ENCODE data around the gene MKNK2.
"Not testable (repeated sequence)": the region's sequence is repeated elsewhere in the genome, so short reads cannot be mapped to it uniquely, and the experiment has no call there.

MKNK2 gene

DNA sequence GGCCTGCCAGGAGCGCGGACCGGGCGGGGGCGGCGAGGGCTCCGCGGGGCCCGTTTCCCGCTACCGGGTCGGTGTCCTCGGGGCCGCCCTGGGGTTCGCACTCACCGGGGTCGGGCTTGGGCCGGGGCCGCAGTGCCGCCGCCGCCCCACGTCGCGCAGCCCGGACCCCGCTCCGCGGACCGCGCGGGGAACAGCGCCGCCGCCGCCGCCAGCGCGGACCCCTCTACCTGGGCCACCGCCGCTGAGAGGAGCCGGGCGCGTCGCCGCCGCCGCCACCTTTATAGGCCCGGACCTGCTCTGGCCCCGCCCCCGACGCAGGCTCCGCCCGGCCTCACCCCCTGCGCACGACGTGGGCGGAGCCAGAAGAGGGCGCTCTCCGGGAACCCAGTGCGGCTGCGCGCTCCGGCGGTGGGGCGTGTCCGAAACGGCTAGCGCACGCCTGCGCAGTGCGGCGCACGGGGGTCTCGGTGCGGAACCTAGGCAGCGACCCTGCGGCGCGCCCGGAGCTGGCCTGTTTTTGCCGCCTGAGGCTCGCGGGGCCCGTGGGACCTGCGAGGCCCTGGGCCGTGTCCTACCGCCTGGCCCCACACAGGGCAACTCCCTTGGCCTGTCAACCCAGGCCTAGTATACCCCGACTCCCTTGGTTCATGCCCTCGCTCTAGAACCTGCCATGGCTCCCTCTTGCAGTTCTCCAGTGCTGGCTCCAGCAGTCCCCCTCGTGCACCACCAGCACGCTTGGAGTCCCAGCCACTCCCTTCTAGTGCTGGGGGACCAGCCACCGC, at the start of gene MKNK2:
MKNK2 (minus strand) TSS at position 254 of the 782 bp plus-strand sequence. CDS start 393 bp downstream, outside the sequence.
- peak; percentile 95 for DNase-seq (ENCODE audit: low read depth)

DNA sequence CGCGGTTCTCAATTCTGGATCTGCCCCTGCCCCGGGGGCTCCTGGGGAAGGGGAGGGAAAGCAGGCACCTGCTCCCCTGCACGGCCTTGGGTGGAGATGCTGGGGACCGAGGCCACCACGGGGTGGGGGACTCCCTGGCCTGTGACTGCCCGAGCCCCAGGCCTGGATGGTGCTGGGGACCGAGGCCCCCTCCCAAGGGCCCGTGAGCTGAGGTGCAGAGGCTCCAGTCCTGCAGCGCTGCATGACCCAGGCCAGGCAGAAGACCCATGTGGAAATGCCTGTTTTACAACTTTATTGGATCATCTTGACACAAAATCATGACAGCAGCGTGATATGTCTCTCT, 49.6 kb upstream of the MKNK2 start:
- no peak for DNase-seq (ENCODE audit: low read depth)

DNA sequence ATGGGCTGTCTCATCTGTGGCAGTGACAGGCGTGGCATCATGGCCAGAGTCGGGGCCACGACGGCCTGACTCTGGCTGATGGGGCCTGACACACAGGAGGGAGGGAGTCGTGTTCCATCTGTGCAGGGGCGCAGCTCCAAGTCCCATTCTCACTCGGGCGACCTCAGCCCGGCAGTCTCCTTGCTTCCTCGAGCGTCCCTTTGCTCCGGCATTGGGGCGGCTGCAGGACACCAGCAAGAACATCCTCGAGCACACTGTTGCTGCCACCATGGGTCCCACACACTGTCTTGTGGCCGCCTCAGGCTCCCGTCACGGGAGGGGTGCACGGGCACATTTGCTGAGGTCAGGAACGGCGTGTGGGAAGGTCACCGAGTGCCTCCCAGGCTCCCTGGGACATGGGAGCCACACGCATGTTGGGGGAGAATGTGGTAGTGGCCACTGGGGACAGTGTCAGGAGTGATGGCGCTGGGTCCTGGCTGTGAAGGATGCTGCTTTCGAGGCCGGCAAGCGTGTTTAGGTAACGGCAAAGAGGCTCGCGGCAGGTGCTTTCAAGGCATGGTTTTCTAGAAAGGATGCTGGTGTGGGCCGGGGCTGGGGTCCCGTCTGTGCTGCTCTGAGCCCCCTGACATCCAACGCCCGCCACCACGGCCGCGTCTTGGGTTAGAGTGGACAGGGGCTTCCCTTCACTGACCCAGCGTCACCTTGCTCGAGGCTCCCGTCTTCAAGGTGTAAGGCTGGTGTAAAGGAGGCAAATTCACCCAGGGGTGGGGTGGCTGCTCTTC, 49.1 kb upstream of the MKNK2 start:
- DNase-seq (ENCODE audit: low read depth) = no peak

DNA sequence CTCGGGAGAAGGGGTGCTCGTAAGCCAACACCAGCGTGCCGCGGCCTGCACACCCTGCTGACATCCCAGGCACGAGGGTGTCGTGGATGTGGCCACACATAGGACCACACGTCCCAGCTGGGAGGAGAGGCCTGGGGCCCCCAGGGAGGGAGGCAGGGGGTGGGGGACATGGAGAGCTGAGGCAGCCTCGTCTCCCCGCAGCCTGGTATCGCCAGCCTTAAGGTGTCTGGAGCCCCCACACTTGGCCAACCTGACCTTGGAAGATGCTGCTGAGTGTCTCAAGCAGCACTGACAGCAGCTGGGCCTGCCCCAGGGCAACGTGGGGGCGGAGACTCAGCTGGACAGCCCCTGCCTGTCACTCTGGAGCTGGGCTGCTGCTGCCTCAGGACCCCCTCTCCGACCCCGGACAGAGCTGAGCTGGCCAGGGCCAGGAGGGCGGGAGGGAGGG, 48.0 kb upstream of the MKNK2 start:
- no peak for DNase-seq (ENCODE audit: low read depth)

DNA sequence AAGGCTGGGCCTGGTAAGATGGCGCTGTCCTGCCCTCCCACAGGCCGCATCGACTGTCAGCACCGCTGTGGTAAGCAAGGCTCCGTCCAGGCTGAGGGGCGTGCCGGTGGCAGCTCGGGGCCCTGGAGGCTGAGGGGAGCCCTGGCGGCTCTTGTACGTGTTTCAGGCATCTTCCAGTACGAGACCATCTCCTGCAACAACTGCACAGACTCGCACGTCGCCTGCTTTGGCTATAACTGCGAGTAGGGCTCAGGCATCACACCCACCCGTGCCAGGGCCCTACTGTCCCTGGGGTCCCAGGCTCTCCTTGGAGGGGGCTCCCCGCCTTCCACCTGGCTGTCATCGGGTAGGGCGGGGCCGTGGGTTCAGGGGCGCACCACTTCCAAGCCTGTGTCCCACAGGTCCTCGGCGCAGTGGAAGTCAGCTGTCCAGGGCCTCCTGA, 46.9 kb upstream of the MKNK2 start:
- DNase-seq (ENCODE audit: low read depth) = no peak

DNA sequence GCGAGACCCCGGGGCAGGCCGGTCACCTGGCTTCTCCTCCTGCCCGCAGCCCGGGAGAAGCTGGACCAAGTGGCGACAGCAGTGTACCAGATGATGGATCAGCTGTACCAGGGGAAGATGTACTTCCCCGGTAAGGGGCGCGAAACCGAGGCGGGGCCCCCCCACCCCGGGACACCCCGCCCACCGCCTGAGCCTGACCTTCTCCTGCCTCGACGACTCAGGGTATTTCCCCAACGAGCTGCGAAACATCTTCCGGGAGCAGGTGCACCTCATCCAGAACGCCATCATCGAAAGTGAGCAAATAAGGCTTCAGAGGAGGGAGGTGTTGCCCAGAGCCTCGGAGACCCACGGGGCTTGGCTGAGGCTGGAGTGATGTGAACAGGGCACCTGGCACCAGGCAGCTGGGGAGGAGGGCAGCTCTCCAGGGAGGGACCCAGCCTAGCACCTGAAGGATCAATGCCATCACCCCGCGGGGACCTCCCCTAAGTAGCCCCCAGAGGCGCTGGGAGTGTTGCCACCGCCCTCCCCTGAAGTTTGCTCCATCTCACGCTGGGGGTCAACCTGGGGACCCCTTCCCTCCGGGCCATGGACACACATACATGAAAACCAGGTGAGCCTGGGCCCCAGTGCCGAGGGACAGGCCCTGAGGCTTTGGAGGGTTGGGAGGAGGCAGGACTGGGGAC, 46.3 kb upstream of the MKNK2 start:
- DNase-seq (ENCODE audit: low read depth) = peak; percentile 43

DNA sequence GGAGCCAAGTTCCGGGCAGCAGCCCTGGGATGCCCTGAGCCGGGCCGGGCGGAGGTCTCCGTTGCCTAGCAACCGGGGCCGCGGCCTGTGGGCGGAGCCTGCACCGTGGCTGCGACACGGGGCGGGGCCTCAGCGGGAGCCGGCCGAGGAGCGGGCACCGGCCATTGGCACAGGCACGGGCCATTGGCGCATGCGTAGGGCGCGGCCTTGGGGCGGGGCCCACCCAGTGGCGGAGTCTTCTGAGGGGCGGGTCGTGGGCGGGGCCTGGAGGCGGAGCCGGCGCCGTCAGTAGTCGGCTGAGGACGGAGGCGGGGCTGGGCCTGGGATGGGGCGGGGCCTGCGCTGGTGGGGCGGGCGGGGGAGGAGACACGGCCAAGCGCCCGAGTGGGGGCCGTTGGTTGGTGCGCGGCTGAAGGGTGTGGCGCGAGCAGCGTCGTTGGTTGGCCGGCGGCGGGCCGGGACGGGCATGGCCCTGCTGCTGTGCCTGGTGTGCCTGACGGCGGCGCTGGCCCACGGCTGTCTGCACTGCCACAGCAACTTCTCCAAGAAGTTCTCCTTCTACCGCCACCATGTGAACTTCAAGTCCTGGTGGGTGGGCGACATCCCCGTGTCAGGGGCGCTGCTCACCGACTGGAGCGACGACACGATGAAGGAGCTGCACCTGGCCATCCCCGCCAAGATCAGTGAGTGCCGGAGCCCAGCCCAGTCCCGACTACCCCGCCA, 45.6 kb upstream of the MKNK2 start, which contains the start of gene IZUMO4:
IZUMO4 (plus strand) TSS at position 436 of the 723 bp plus-strand sequence; CDS start at position 467, 31 bp downstream.
- peak; percentile 100 for DNase-seq (ENCODE audit: low read depth)

DNA sequence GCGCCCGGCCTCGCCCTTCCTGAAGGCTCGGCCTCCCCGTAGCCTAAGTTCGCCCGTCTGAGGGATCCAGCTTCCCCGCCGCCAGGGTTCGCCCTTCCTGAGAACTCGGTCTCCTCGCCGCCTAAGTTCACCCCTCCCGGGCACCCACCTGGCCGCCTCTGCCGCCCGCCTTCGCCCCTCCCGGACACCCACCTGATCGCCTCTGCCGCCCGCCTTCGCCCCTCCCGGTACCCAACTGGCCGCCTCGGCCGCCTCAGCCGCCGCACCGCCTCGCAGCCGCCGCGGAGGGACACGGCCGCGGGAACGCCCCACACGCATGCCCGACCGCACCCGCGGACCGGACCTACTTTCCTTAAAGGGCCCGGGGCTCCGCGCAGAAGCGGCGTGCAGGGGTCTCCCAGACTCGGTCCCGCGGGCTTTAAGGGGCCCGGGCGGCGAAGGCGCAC, 45.0 kb upstream of the MKNK2 start, which contains the start of gene MOB3A:
MOB3A (minus strand) TSS at position 293 of the 446 bp plus-strand sequence. CDS start 17,766 bp downstream, outside the sequence.
- DNase-seq (ENCODE audit: low read depth) = peak; percentile 87

DNA sequence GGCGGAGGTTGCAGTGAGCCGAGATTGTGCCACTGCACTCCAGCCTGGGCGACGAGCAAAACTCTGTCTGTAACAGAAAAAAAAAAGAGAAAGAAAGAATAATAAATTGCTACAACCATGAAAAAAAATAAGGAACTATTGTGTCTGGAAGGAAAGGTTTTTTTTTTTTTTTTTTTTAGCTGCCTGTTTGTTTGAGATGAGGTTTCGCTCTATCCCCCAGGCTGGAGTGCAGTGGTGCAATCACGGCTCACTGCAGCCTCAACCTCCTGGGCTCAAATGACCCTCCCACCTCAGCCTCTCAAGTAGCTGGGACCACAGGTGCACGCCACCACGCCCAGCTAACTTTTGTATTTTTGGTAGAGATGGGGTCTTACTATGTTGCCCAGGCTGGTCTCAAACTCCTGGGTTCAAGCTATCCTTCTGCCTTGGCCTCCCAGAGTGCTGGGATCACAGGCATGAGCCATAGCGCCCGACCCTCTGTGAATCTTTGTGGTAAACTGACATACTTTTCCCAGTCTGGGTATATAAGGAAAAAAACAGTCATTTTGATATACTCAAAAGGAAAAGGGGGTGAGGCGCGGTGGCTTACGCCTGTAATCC, 41.0 kb upstream of the MKNK2 start:
- not testable (repeated sequence) for DNase-seq (ENCODE audit: low read depth)

DNA sequence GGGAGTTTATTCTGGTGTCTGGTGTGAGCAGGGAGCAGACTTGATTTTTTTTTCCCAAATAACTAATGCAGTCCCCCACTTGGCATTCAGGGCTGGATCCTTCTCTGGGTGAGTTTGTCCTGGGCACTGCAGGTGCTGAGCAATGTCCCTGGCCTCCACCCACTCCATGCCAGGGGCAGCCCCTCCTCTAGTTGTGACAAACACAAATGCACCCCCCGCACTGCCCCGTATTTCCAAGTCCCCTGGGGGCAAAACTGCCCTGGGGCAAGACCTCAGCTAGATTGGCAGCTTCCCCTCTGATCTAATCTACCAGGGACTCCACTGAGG, 38.6 kb upstream of the MKNK2 start:
- no peak for DNase-seq (ENCODE audit: low read depth)

DNA sequence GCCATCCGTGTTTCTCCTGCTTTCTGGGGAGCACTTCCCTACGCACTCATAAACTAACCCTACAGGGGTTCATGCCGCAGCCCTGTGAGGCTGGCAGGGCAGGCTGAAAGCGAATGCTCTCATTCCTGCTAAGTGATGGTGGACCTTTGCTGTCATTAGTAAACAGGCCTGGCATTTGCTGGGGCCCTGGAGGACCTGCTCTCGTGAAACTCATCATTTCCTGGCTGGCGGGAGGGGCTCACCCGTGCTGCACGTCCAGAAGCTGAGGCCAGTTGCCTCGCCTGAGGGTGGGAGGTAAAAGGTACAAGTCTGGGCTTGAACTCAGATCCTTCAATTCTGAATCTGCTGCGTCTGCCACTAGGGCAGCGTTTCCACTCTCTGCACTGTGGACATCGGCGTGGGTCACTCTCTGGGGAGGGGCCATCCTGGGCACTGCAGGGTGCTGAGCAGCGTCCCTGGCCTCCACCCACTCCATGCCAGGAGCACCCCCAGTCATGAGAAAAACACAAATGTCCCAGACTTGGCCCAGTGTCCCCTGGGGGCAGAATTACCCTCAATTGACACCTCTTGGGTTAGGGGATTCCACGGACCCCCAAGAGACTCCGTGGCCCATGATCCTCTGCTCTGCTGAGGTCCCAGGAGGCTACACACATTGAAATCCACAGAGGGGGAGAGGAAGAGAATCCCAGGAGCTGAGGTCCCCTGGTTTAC, 38.1 kb upstream of the MKNK2 start:
- DNase-seq (ENCODE audit: low read depth) = no peak

DNA sequence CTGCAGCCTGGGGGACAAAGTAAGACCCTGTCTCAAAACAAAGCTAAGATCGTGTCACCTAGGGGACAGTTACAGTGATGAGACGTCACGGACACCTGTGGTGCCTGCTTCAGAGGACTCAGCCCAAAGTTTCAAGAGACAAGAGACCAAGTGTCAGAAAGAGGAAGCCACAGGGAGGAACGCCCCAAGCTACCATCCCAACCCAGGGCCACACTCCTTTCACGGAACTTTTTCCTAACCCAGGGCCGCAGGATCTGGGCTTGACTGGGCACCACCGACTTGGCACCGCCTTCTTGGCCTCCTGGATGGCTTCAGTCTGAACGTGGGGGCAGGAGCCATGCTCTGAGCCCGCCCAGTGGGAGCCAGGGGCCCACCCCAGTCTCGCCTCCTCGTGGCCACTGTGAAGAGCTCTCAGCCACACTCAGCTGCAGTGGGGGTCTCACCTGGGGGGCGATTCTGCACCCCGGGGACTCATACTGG, 36.6 kb upstream of the MKNK2 start:
- DNase-seq (ENCODE audit: low read depth) = no peak

DNA sequence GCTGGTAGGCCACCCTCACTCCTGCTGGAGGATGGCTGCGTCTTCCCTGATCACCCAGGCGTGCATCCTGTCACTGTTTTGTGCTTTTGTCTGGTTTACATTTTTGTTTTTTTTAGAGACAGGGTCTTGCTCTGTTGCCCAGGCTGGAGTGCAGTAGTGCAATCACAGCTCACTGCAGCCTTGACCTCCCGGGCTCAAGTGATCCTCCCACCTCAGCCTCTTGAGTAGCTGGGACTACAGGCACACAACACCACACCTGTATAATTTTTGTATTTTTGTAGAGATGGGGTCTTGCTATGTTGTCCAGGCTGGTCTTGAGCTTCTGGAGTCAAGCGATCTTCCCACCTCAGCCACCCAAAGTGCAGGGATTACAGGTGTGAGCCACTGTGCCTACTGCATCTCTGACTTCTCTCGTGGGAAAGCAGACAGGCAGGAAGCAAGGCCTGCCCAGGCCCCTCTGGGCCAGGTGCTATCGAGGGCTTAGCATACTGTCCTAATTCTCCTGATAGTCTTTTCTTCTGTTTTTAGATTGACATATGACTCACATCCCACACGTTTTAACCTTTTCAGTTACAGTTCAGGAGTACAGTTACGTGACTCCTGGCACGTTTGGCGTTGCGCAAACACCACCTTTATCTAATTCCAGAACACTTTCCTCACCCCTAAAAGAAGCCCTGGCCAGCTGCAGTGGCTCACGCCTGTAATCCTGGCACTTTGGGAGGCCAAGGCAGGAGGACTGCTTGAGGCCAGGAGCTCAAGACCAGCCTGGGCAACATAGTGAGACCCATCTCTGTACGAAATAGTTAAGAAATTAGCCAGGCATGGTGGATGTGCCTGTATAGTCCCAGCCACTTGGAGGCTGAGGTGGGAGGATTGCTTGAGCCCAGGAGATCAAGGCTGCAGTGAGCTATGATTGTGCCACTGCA, 35.9 kb upstream of the MKNK2 start:
- DNase-seq (ENCODE audit: low read depth) = peak; percentile 59

DNA sequence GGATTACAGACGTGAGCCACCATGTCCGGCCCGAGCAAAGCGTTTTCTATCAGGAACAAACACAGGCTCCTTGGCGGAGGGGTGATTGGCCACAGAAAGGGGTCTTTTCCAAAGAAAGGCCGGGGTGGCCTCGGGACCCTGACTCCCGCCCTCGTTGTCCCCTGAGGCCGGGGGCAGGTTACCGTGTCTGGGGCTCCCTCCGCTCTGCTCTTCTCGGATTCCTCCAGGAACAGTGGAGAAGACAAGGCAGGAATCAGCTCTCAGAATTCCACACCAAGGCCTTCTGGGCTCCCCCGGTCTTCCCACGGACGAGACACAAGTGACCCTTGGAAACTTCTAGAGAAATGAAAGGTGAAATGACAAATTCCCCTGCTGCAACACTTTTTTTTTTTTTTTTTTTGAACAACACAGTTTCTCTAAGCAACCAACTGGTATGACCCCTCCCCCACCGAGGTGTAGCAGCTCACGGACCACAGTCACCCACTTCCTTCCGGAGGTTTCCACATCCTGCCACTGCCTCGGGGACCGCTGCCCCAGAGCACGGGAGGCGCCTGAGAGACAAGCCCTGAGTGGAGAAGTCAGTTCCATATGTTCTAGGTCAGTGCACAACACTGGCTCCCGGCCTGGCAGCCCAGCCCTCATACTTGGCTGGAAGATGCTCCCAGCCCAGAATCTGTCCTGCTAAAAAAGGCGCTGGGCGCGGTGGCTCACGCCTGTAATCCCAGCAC, 34.1 kb upstream of the MKNK2 start:
- peak; percentile 87 for DNase-seq (ENCODE audit: low read depth)

DNA sequence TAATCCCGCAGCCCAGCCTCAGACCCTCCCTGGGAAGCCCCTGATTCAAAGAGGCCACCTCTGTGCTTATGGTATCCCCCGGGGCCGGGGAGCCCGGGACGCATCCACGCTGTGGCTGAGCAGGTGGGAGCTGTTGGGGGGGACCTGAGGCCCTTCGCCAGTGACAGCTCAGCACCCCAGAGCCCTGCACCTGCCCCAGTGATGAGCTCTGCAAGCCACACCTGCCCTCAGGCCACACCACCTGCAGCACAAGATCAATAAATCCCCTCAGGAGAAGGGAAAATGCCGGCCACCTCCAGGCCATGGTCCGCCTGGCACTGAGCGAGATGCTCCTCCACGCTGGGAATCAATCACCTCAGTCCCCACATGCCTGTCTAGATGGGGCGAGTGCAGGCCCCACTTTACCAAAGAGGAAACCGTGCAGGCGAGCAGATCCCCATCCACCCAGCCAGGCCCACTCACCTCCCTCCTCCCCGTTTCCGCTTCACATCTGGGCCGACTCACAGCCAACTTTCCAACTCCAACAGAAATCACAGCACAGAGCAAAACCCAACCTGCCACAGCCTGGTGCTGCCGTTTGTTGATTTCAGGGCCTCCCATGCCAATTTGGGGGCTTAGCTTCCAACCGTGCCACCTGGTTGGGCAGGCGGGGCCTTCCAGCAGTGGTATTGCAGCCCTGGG, 32.3 kb upstream of the MKNK2 start:
- DNase-seq (ENCODE audit: low read depth) = peak; percentile 58

DNA sequence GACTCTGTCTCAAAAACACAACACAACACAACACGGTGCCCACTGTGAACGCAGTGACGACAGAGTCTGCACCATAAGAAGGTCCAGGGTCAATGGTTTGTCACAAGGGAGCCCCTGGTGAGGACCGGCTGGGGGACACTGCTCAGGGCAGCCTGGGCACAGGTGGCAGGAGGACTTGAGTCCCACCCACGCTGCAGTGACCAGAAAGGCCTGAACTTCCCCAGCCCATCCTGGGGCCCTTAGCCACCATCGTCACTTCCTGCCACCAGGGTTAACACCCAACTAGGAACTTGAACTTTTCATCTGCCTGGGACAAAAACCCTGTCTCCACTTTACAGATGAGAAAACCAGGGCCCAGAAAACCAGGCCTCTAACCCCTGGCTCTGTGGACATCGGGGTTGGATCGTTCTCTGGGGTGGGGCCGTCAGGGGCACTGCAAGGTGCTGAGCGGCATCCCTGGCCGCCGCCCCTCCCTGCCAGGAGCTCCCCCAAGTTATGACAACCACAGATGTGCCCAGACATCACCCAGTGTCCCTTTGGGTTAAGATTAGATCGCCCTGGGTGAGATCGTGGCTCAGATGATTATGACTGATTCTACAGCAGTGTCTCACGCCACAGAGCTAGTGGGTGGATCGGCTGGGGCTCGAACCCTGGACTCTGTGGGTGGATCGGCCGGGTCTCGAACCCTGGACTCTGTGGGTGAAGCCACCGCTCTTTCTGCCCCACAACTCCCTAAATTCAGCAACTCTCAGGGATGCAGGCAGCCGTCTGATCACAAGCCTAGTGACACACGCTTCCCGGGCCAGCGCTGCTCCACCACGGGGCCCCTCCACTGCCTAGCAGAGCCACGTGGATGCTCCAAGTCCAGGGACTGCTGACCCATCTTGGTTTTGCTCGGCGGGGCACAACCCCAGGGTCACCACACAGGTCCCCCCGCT, 31.1 kb upstream of the MKNK2 start:
- peak; percentile 34 for DNase-seq (ENCODE audit: low read depth)

All from activated T-cell treated with anti-CD3 and anti-CD28 coated beads for 48 hours (primary cell).